HUES6 (cell line): Measurements from ENCODE around the gene RAVER2.

Experiments
- H3K27ac ChIP-seq: 2 replicates; pipeline ENCODE4 v1.7.0; 2013; ENCODE audit warnings: low read depth, mild to moderate bottlenecking, low read length, inconsistent platforms
- H3K27me3 ChIP-seq: 2 replicates; pipeline ENCODE4 v1.6.1; 2013; ENCODE audit warnings: low read length; ENCODE audit not compliant: control insufficient read depth, insufficient read depth
- H3K36me3 ChIP-seq: 2 replicates; pipeline ENCODE4 v1.6.1; 2013; ENCODE audit warnings: low read length; ENCODE audit not compliant: control insufficient read depth, insufficient read depth
- H3K4me1 ChIP-seq: 2 replicates; pipeline ENCODE4 v1.6.1; 2013; ENCODE audit warnings: low read length; ENCODE audit not compliant: control insufficient read depth, insufficient read depth
- H3K4me3 ChIP-seq: 2 replicates; pipeline ENCODE4 v1.5.1; 2013; ENCODE audit warnings: low read depth, low read length
- H3K9ac ChIP-seq: one replicate; pipeline ENCODE4 v1.6.1; 2013; ENCODE audit warnings: mild to moderate bottlenecking, low read length
- H3K9me3 ChIP-seq: 2 replicates; pipeline ENCODE4 v1.6.1; 2013; ENCODE audit warnings: low read depth, low read length; ENCODE audit not compliant: control insufficient read depth, insufficient read depth

RAVER2 gene

DNA sequence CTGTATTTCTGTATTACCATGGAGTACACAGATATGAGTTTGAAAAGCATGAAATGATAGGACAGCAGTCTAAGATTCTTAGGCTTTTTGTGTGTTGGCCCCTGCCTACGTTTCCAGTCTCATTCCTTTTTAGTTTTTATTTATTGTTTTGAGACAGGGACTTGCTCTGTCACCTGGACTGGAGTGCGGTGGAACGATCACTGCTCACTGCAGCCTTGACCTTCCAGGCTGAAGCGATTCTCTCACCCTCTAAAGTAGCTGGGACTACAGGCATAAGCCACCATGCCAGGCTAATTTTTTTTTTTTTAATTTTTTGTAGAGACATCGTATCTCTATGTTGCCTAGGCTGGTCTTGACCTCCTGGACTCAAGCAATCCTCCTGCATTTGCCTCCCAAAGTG is 3.8 kb downstream of the RAVER2 start:
- Histone ChIP-seq H3K9me3 (no peaks in the 10 kb centered on the region), H3K4me3 (no peak overlapping the region), H3K27ac (no peak overlapping the region), H3K36me3 (no peaks in the 10 kb centered on the region), H3K27me3 (no peaks in the 10 kb centered on the region), H3K4me1 (peaks cover 17% of the 10 kb centered on the region), H3K9ac (no peak overlapping the region)

DNA sequence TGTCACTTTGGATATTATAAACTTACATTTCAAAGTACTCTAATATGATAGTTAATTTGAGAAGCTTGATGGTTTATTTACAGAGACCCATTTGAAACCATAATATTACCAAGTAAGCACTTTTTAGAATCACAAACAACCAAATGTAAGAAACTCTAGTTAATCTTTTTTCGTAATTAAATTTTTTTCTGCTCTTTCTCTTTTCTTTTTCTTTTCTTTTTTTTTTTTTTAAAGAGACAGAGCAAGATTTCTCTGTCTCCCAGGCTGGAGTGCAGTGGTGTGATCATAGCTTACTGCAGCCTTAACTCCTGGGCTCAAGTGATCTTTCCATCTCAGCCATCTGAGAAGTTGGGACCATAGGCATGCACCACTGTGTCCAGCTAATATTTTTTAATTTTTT is 5.2 kb downstream of the RAVER2 start:
- H3K4me1 ChIP-seq, result peaks cover 19% of the 10 kb centered on the region
- H3K36me3 ChIP-seq, result no peaks in the 10 kb centered on the region
- H3K9me3 ChIP-seq, result no peaks in the 10 kb centered on the region
- no peaks in the 10 kb centered on the region for H3K27me3 ChIP-seq
- no peak overlapping the region for H3K9ac ChIP-seq
- no peak overlapping the region for H3K4me3 ChIP-seq
- no peak overlapping the region for H3K27ac ChIP-seq

DNA sequence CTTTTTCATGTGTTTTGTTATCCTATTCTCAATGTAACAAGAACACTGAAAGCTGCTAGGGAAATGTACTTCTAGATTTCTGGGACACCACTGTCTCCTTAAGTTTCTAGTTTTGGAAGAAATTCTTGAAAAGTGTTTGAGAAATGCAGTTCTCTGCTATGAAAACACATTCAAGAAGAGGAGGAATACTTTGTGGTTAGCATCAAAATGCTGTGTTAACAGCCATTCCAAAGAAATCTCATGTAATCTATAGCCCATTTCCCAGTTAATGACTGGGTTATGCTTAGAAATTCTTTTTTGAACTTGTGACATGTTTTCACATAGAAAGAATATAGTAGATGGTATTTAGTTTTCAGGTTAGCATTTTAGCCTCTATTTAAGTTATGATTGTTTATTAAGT is 6.0 kb downstream of the RAVER2 start:
- H3K4me3 ChIP-seq, result no peak overlapping the region

DNA sequence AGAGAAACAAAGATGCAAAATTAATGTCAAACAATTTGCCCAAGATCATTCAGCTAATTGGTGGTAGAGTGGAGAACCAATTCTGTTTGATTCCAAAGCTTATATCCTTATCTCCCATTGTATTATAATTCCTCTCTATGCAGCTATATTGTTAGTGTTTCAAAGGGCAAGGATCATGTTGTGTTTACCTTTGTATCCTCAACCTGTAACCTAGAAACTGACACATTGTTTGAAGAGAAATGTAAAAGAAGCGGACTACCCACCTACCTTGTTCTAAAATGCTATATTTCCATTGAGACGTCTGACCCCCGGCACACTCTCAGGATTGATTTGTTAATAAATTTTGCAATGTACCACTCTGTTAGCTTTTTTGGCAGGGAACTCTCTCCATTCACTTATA is 9.3 kb downstream of the RAVER2 start:
- Histone ChIP-seq H3K4me1 (peaks cover 15% of the 10 kb centered on the region), H3K9me3 (0 out of 2 replicates have a peak, but pooled peaks cover 2% of the 10 kb centered on the region), H3K27ac (no peak overlapping the region), H3K27me3 (no peaks in the 10 kb centered on the region), H3K9ac (no peak overlapping the region), H3K4me3 (no peak overlapping the region), H3K36me3 (no peaks in the 10 kb centered on the region)

More for the DNA sequence above, 6.0 kb downstream of the RAVER2 start:
- Histone ChIP-seq H3K9me3 (no peaks in the 10 kb centered on the region), H3K4me1 (peaks cover 23% of the 10 kb centered on the region), H3K27ac (no peak overlapping the region), H3K36me3 (no peaks in the 10 kb centered on the region), H3K9ac (no peak overlapping the region), H3K27me3 (no peaks in the 10 kb centered on the region)

DNA sequence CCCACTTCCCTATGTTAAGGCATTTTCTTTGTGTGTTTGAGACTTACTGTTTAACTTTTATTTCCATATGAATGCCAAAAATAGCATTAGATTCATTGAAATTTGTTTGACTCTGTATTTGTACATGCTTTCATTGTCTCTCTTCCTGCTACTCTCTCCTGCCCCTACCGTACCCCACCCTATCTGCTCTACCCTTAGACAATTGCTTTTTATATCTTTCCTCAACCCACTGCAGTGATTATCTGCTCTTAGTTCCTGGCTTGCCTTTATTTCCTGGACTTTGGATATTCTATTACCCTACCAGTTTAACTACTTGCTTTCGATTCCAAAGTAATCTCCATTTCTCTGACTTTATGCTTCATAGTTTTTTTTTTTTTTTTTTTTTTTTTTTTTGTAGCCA is 10.5 kb downstream of the RAVER2 start:
- no peaks in the 10 kb centered on the region for H3K27me3 ChIP-seq
- no peak overlapping the region for H3K9ac ChIP-seq
- H3K4me1 ChIP-seq, result peaks cover 12% of the 10 kb centered on the region
- no peaks in the 10 kb centered on the region for H3K36me3 ChIP-seq
- no peak overlapping the region for H3K27ac ChIP-seq
- H3K9me3 ChIP-seq, result 0 out of 2 replicates have a peak, but pooled peaks cover 2% of the 10 kb centered on the region
- no peak overlapping the region for H3K4me3 ChIP-seq

DNA sequence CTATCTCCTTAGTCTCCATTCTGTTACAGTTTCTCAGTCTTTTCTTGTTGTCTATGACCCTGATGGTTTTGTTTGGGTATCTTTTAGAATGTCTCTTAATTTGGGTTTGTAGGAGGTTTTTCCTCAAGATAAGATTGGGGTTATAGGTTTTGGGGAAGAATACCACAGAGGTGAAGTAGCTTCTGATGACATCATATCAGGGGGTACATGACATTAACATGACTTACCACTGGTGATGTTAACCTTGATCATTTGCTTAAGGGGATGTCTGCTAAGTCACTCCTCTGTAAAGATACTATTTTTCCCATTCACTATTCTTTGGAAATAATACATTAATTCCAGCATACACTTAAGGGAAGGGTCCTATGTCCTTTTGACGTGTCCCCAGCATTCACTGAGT is 11.9 kb downstream of the RAVER2 start:
- H3K27ac ChIP-seq, result no peak overlapping the region
- H3K9me3 ChIP-seq, result 0 out of 2 replicates have a peak, but pooled peaks cover 2% of the 10 kb centered on the region
- no peak overlapping the region for H3K9ac ChIP-seq
- no peak overlapping the region for H3K4me3 ChIP-seq
- no peaks in the 10 kb centered on the region for H3K36me3 ChIP-seq
- H3K27me3 ChIP-seq, result no peaks in the 10 kb centered on the region
- H3K4me1 ChIP-seq, result peaks cover 6% of the 10 kb centered on the region

DNA sequence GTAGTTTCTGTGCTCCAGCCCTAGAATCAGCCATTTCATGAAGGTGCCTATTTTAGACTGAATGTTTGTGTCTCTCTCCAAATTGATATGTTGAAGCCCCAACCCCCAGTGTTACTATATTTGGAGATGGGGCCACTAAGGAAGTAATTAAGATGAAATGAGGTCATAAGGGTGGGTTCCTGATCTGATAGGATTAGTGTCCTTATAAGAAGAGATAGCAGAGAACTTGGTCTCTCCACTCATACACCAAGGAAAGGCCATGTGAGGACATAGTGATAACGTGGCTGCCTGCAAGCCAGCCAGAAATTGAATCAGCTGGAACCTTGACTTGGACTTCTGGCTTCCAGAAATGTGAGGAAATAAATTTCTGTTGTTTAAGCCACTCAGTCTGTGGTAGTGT is 12.3 kb downstream of the RAVER2 start:
- Histone ChIP-seq H3K4me3 (no peak overlapping the region), H3K27me3 (no peaks in the 10 kb centered on the region), H3K9ac (no peak overlapping the region), H3K36me3 (no peaks in the 10 kb centered on the region), H3K4me1 (peaks cover 6% of the 10 kb centered on the region), H3K9me3 (0 out of 2 replicates have a peak, but pooled peaks cover 2% of the 10 kb centered on the region), H3K27ac (no peak overlapping the region)

DNA sequence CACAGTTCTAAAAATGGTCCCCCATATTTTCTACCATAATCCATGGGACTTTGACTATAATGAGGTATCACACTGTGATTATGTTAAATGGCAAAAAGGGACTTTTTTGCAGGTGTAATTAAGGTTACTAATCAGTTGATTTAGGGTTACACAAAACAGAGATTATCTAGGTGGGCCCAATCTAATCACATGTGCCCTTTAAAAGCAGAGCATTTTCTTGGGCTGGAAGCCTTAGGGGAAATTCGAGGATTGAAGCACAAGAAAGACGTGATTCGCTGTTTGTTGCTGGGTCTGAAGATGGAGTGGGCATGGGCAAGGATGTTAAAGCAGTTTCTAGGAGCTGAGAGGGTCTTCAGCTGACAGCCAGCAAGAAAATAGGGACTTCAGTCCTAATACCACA is 13.4 kb downstream of the RAVER2 start:
- Histone ChIP-seq H3K4me3 (no peak overlapping the region), H3K9me3 (0 out of 2 replicates have a peak, but pooled peaks cover 2% of the 10 kb centered on the region), H3K36me3 (no peaks in the 10 kb centered on the region), H3K9ac (no peak overlapping the region), H3K27ac (no peak overlapping the region), H3K4me1 (peaks cover 6% of the 10 kb centered on the region), H3K27me3 (no peaks in the 10 kb centered on the region)

DNA sequence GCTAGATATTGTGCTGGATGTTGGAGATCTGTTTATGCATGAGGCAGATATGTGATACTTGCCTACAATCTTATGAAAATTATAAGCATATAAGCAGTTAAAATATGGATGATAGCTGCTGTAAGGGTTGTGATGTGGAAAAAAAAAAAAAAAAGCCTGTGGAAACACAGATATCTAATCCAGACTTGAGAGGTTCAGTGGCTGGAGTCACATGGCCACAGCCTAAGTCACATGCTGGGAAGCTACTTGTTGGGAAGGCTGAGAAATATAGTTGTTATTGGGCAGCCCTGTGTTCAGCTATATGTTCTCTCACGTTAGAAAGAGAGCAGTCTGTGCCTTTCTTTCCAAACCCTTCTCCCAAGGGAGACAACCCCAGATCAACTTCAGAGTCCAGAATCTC is 15.1 kb downstream of the RAVER2 start:
- H3K9me3 ChIP-seq, result 0 out of 2 replicates have a peak, but pooled peaks cover 2% of the 10 kb centered on the region
- no peaks in the 10 kb centered on the region for H3K36me3 ChIP-seq
- no peak overlapping the region for H3K4me3 ChIP-seq
- peaks cover 5% of the 10 kb centered on the region for H3K4me1 ChIP-seq
- no peak overlapping the region for H3K27ac ChIP-seq
- H3K27me3 ChIP-seq, result no peaks in the 10 kb centered on the region
- H3K9ac ChIP-seq, result no peak overlapping the region

DNA sequence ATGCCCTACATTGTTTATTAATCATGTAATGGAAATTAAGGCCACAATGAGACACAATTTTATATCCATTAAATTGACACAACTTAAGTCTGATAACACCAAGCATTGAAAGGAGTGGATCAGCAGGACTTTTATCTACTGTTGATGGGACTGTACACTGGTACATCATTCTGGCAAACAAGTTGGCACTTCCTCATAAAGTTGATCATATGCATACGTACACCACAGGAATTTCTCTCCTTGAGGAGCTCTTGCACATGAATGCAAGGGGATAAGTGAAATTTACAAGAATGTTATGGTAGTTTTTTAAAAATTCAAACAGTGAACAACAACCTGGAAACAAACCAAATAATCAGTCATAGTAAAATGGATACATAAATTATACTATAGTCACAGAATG is 20.1 kb downstream of the RAVER2 start:
- peaks cover 8% of the 10 kb centered on the region for H3K36me3 ChIP-seq
- no peak overlapping the region for H3K27ac ChIP-seq
- no peaks in the 10 kb centered on the region for H3K4me1 ChIP-seq
- H3K4me3 ChIP-seq, result no peak overlapping the region
- no peak overlapping the region for H3K9ac ChIP-seq
- H3K9me3 ChIP-seq, result no peaks in the 10 kb centered on the region
- no peaks in the 10 kb centered on the region for H3K27me3 ChIP-seq

DNA sequence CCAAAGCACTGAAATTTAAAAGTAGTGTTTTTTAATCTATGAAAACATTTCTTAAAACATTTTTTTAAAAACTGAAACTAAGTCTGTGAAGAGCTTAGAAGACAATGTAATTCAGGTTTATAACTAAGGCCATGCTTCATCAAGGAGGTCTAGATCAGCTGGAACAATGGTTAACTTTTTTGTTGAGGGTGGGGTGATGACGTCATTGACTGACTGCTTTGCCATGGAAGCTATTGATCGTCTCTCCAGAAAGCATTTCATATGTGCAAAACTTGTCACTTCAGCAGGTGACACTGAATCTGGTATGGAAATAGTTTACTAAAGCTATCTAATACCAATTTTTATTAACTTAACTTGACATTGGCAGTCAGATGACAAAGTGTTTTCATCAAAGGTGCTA is 21.0 kb downstream of the RAVER2 start:
- H3K9ac ChIP-seq, result no peak overlapping the region
- peaks cover 15% of the 10 kb centered on the region for H3K36me3 ChIP-seq
- no peak overlapping the region for H3K27ac ChIP-seq
- no peak overlapping the region for H3K4me3 ChIP-seq
- no peaks in the 10 kb centered on the region for H3K4me1 ChIP-seq
- H3K27me3 ChIP-seq, result no peaks in the 10 kb centered on the region
- 0 out of 2 replicates have a peak, but pooled peaks cover 2% of the 10 kb centered on the region for H3K9me3 ChIP-seq

DNA sequence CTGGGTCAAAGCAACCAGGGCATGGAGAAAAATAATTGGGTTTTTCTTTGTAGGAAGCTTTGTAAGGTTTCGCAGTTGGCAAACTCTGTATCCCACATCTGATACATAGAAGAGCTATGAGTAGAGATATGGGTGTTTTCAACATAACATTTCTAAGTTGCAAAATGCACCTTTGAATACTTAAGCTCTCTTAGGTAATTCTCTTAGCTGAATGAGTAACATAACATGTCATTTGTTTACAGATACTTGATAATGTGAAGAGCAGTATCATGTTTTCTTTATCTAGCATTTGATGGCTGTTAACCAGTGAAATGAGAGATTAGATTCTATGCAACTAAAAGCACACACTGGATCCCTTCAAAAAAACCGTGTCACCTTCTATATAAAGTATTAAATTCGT is 21.6 kb downstream of the RAVER2 start:
- H3K9ac ChIP-seq, result no peak overlapping the region
- no peaks in the 10 kb centered on the region for H3K4me1 ChIP-seq
- no peak overlapping the region for H3K27ac ChIP-seq
- H3K9me3 ChIP-seq, result 0 out of 2 replicates have a peak, but pooled peaks cover 2% of the 10 kb centered on the region
- H3K36me3 ChIP-seq, result peaks cover 17% of the 10 kb centered on the region
- H3K27me3 ChIP-seq, result no peaks in the 10 kb centered on the region
- H3K4me3 ChIP-seq, result no peak overlapping the region
